Muscle layer of colon (tissue), 2 donors: ENCODE data around the gene ERCC6L2.

Source experiments
- H3K27ac ChIP-seq: one replicate; pipeline ENCODE4 v1.7.0; 2013; ENCODE audit warnings: low read depth, mild to moderate bottlenecking, low read length, moderate library complexity
- H3K27me3 ChIP-seq, 2 donors: one replicate each; pipeline ENCODE4 v1.7.0; 2013; ENCODE audit warnings: low read length in 2 of 2, mild to moderate bottlenecking in 2 of 2; ENCODE audit not compliant: insufficient read depth in 2 of 2, control insufficient read depth in 1 of 2
- H3K36me3 ChIP-seq: one replicate; pipeline ENCODE4 v1.7.0; 2013; ENCODE audit warnings: mild to moderate bottlenecking, low read length; ENCODE audit not compliant: insufficient read depth
- H3K4me1 ChIP-seq: one replicate; pipeline ENCODE4 v1.7.0; 2013; ENCODE audit warnings: mild to moderate bottlenecking, low read length; ENCODE audit not compliant: insufficient read depth
- H3K4me3 ChIP-seq, 2 donors: one replicate each; pipeline ENCODE4 v1.7.0; 2013; ENCODE audit warnings: low read length in 2 of 2, low read depth in 1 of 2, mild to moderate bottlenecking in 1 of 2, moderate library complexity in 1 of 2
- H3K9ac ChIP-seq: one replicate; pipeline ENCODE4 v1.7.0; 2013; ENCODE audit warnings: low read length
- H3K9me3 ChIP-seq: one replicate; pipeline ENCODE4 v1.7.0; 2013; ENCODE audit warnings: mild to moderate bottlenecking, low read length
- donor health status: abdominal sarcoma.
- donor health status: Adenocarcinoma of cecum.

Gene ERCC6L2

GRCh38 chr9:96009690-96010472 lies 134.4 kb downstream of the ERCC6L2 start:
- Histone ChIP-seq H3K9me3 (no peaks in the 10 kb centered on the region), H3K27me3 (no peaks in the 10 kb centered on the region), H3K4me1 (no peaks in the 10 kb centered on the region), H3K9ac (no peak overlapping the region), H3K4me3 (no peak overlapping the region), H3K36me3 (peaks cover 22% of the 10 kb centered on the region), H3K27ac (no peak overlapping the region)

GRCh38 chr9:96014078-96014477 lies 138.6 kb downstream of the ERCC6L2 start:
- Histone ChIP-seq H3K4me3 (no peak overlapping the region), H3K36me3 (peaks cover 13% of the 10 kb centered on the region), H3K9ac (no peak overlapping the region), H3K4me1 (no peaks in the 10 kb centered on the region), H3K27ac (no peak overlapping the region), H3K27me3 (no peaks in the 10 kb centered on the region), H3K9me3 (no peaks in the 10 kb centered on the region)

- no peak overlapping the region for H3K4me3 ChIP-seq
- peaks cover 0 to 4% of the 10 kb centered on the region in 2 donors for H3K27me3 ChIP-seq
- H3K27ac ChIP-seq: no peak overlapping the region
- H3K36me3 ChIP-seq: peaks cover 11% of the 10 kb centered on the region
- no peaks in the 10 kb centered on the region for H3K4me1 ChIP-seq
- no peak overlapping the region for H3K9ac ChIP-seq
- H3K9me3 ChIP-seq: no peaks in the 10 kb centered on the region
Measured at GRCh38 chr9:96015876-96016686, 140.6 kb downstream of the ERCC6L2 start.
